GDM1 (cell line): ENCODE measurements around the gene LCE1F.

Source experiments
- DNase-seq: peaks from one replicate; lab custom pipeline; 2025; lab: John Stamatoyannopoulos, UW

LCE1F gene

GRCh38 chr1:152776361-152776760 lies 1.4 kb downstream of the LCE1F start:
- no peak for DNase-seq

GRCh38 chr1:152777510-152778137 lies 2.7 kb downstream of the LCE1F start:
- DNase-seq: no peak

- DNase-seq: no peak
Measured at GRCh38 chr1:152783095-152783494, 8.2 kb downstream of the LCE1F start.

- DNase-seq: no peak
Measured at GRCh38 chr1:152786077-152786476, 11.1 kb downstream of the LCE1F start, which contains the start of gene LCE1E. Gene LCE1E, plus strand, starts transcription at chr1:152786257. Its CDS starts 1,043 bp downstream, at chr1:152787300.

DNA sequence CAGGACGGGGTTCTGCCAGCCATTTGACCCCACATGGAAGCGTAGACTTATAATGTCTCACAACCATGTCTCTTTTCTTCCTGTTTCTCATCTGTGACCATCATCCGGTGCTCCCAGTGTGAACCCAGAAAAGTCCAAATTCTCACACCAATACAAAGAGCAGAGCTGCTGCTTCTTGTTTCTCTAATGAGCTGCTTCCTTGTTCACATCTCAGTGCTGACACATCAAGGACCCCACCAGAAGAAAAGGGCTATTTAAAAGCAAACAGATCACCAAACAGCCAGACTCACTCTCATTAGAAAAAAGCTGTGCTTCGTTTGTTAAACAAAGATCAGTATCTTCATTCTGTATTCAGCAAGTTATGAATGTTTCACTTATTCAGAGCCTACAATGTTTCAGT lies 20.7 kb downstream of the LCE1F start:
- DNase-seq: no peak

- no peak for DNase-seq
Measured at GRCh38 chr1:152796421-152796820, 21.5 kb downstream of the LCE1F start, which contains the start of gene LCE1D. Gene LCE1D, plus strand, starts transcription at chr1:152796721. Its CDS starts 1,074 bp downstream, at chr1:152797795.

DNA sequence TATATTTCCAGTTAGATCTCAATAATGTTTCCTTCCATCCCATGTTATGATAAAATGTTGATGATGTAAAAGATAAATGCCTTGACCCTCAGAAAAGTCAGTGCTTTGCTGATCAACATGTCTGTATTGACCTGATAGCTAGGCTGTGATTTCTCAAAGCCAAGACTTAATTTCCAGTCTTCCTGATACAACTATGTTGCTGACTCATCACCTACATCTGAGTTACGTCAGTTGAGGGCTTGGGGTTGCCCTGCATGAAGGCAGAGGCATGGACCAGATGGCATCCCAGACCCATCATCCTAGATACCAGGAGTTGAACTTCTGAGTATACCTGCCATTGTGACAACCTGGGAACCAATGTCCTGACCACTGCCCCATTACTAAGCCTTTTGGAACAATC lies 26.4 kb downstream of the LCE1F start:
- no peak for DNase-seq

- DNase-seq: no peak
Measured at GRCh38 chr1:152806576-152806975, 31.6 kb downstream of the LCE1F start, which contains the start of gene LCE1C. Gene LCE1C, minus strand, starts transcription at chr1:152806651. Its CDS starts 1,173 bp downstream, at chr1:152805478.

GRCh38 chr1:152811050-152811449 lies 36.1 kb downstream of the LCE1F start:
- no peak for DNase-seq

GRCh38 chr1:152811671-152812070 lies 36.7 kb downstream of the LCE1F start, which contains the start of gene LCE1B:
Gene LCE1B, plus strand, starts transcription at chr1:152811971. Its CDS starts 476 bp downstream, at chr1:152812447.
- DNase-seq: no peak

GRCh38 chr1:152817309-152817708 lies 42.4 kb downstream of the LCE1F start:
- no peak for DNase-seq

DNA sequence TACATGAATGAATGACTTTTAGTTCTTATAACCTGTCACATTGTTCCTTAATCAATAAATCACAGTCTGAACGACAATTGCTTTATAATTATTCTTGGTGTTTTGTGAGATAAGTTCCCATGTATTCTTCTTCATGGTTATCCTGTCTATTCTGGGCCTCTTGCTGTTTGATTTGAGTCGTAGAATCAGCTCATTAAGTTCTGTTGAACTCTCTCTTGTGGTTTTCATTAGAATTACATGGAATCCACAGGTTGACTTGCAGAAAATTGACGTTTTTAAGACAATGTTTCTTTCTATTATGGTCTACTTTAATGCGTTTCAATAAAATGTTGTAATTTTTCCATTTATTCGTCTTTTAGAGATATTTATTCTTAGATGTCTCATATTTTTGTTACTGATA lies 48.4 kb downstream of the LCE1F start:
- DNase-seq: no peak

DNA sequence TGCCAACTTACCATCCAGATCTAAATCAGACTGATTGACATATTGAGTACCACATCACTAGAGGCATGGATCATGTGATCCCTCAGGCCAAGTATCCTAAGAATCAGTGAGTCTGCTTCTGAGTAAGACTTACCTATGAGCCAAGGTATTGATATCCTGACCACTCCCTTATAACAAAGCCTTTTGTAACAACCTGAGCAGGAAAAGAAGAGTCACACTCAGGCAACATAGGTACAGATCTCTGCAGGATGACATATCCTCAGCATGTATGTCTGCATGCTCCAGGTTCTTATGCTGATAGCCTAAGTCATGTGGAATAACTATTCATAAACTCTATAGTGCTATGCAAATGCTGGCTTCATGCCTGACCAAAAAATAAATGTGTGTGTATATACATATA lies 50.0 kb downstream of the LCE1F start:
- DNase-seq: no peak
